Ishikawa (cell line): Measurements from ENCODE around the gene RASA3.

Experiments
- CEBPB ChIP-seq: IDR thresholded peaks from 2 replicates; pipeline ENCODE4 v1.6.1; 2012
- CREB1 ChIP-seq: IDR thresholded peaks from 2 replicates; pipeline ENCODE4 v1.6.1; 2012; ENCODE audit warnings: low read depth
- EGR1 ChIP-seq: IDR thresholded peaks from 2 replicates; pipeline ENCODE4 v1.6.1; 2012
- EP300 ChIP-seq: IDR thresholded peaks from 2 replicates; pipeline ENCODE4 v1.6.1; 2012; ENCODE audit warnings: borderline replicate concordance
- FOXM1 ChIP-seq: IDR thresholded peaks from 2 replicates; pipeline ENCODE4 v1.6.1; 2012; ENCODE audit warnings: low read depth, borderline replicate concordance
- MAX ChIP-seq: IDR thresholded peaks from 2 replicates; pipeline ENCODE4 v1.6.1; 2012
- NFIC ChIP-seq: IDR thresholded peaks from 2 replicates; pipeline ENCODE4 v1.6.1; 2012
- RAD21 ChIP-seq: IDR thresholded peaks from 2 replicates; pipeline ENCODE4 v1.6.1; 2012; ENCODE audit warnings: low read depth
- REST ChIP-seq: IDR thresholded peaks from 2 replicates; pipeline ENCODE4 v1.6.1; 2012; ENCODE audit warnings: low read depth, mild to moderate bottlenecking
- TAF1 ChIP-seq: IDR thresholded peaks from 2 replicates; pipeline ENCODE4 v1.6.1; 2012; ENCODE audit warnings: low read depth, mild to moderate bottlenecking
- TCF12 ChIP-seq: IDR thresholded peaks from 2 replicates; pipeline ENCODE4 v1.6.1; 2012; ENCODE audit warnings: low read depth
- TEAD4 ChIP-seq: IDR thresholded peaks from 2 replicates; pipeline ENCODE4 v1.6.1; 2012
- USF1 ChIP-seq: IDR thresholded peaks from 2 replicates; pipeline ENCODE4 v1.6.1; 2012
- YY1 ChIP-seq: IDR thresholded peaks from 2 replicates; pipeline ENCODE4 v1.6.1; 2012; ENCODE audit warnings: low read depth
- ZBTB7A ChIP-seq: IDR thresholded peaks from 2 replicates; pipeline ENCODE4 v1.6.1; 2012; ENCODE audit warnings: low read depth

Gene RASA3

GRCh38 chr13:114092468-114092867 is 40.0 kb downstream of the RASA3 start:
- no peak for TF ChIP-seq FOXM1
- no peak for TF ChIP-seq EGR1
- no peak for TF ChIP-seq ZBTB7A
- no peak for TF ChIP-seq REST

GRCh38 chr13:114090476-114090875 is 41.9 kb downstream of the RASA3 start:
- no peak for TF ChIP-seq RAD21
- TF ChIP-seq YY1, result no peak
- TF ChIP-seq CEBPB, result no peak

GRCh38 chr13:114089751-114090400 is 42.5 kb downstream of the RASA3 start:
- no peak for TF ChIP-seq TAF1
- TF ChIP-seq ZBTB7A, result no peak
- TF ChIP-seq YY1, result no peak
- no peak for TF ChIP-seq TCF12
- TF ChIP-seq USF1, result no peak

- TF ChIP-seq TEAD4 (no peak), TAF1 (no peak), CREB1 (no peak), EGR1 (no peak), REST (no peak)
Observed at GRCh38 chr13:114089341-114089740, 43.1 kb downstream of the RASA3 start.

- no peak for TF ChIP-seq TAF1
- TF ChIP-seq MAX, result no peak
- TF ChIP-seq EGR1, result no peak
- no peak for TF ChIP-seq TEAD4
- no peak for TF ChIP-seq NFIC
- no peak for TF ChIP-seq CEBPB
- no peak for TF ChIP-seq USF1
- no peak for TF ChIP-seq RAD21
- no peak for TF ChIP-seq YY1
- no peak for TF ChIP-seq EP300
Observed at GRCh38 chr13:114088863-114089262, 43.6 kb downstream of the RASA3 start.

GRCh38 chr13:114088234-114088633 is 44.2 kb downstream of the RASA3 start:
- TF ChIP-seq TEAD4 (no peak), EGR1 (no peak), YY1 (no peak), CEBPB (no peak), FOXM1 (no peak), MAX (no peak), ZBTB7A (no peak), USF1 (no peak), RAD21 (no peak), TAF1 (no peak)

GRCh38 chr13:114087430-114087829 is 45.0 kb downstream of the RASA3 start:
- TF ChIP-seq TEAD4 (no peak), USF1 (no peak), ZBTB7A (no peak), FOXM1 (no peak), YY1 (no peak), EGR1 (no peak), RAD21 (no peak), TCF12 (no peak), TAF1 (no peak), EP300 (no peak), CREB1 (no peak), MAX (no peak), CEBPB (no peak)
